Astrocyte (in vitro differentiated cells and primary cell): Measurements from ENCODE around the gene ITGA2B. TPM values are rescaled to one million over a fixed set of nuclear protein-coding genes. Genes with fewer than 3 reads are reported as not detected.
"Not testable (repeated sequence)": the region's sequence is repeated elsewhere in the genome, so short reads cannot be mapped to it uniquely, and the experiment has no call there.

ENCODE experiments used
- DNase-seq: peaks from one replicate; pipeline ENCODE4 v3.0.0-alpha.2; 2010; ENCODE audit warnings: low read depth
- FAIRE-seq: peaks from 2 replicates; lab custom pipeline; 2011; peaks lifted over from hg19 to GRCh38; lab: Jason Lieb, UNC
- H2AFZ ChIP-seq: 2 replicates; pipeline ENCODE4 v1.6.0; 2012; ENCODE audit warnings: low read depth, low read length, inconsistent platforms
- H3K27ac ChIP-seq: 2 replicates; pipeline ENCODE4 v1.5.1; 2011; ENCODE audit warnings: low read depth, low read length, inconsistent platforms
- H3K27me3 ChIP-seq: 2 replicates; pipeline ENCODE4 v1.6.0; 2011; ENCODE audit warnings: low read length, inconsistent platforms; ENCODE audit not compliant: insufficient read depth
- H3K36me3 ChIP-seq: 2 replicates; pipeline ENCODE4 v1.5.1; 2011; ENCODE audit warnings: low read length, inconsistent platforms; ENCODE audit not compliant: insufficient read depth
- H3K4me1 ChIP-seq: 2 replicates; pipeline ENCODE4 v1.5.1; 2011; ENCODE audit warnings: low read length, inconsistent platforms; ENCODE audit not compliant: insufficient read depth
- H3K4me2 ChIP-seq: 2 replicates; pipeline ENCODE4 v1.6.0; 2012; ENCODE audit warnings: low read length, inconsistent platforms
- H3K4me3 ChIP-seq: 2 replicates; pipeline ENCODE4 v1.5.1; 2011; ENCODE audit warnings: low read depth, mild to moderate bottlenecking, low read length, inconsistent platforms; ENCODE audit not compliant: insufficient read depth
- H3K79me2 ChIP-seq: 2 replicates; pipeline ENCODE4 v1.6.0; 2012; ENCODE audit warnings: mild to moderate bottlenecking, low read length, inconsistent platforms; ENCODE audit not compliant: insufficient read depth
- H3K9ac ChIP-seq: 2 replicates; pipeline ENCODE4 v1.6.0; 2012; ENCODE audit warnings: mild to moderate bottlenecking, low read length, inconsistent platforms
- H3K9me3 ChIP-seq: 2 replicates; pipeline ENCODE4 v1.5.1; 2012; ENCODE audit warnings: low read depth, mild to moderate bottlenecking, low read length, inconsistent platforms; ENCODE audit not compliant: insufficient read depth
- H4K20me1 ChIP-seq: 2 replicates; pipeline ENCODE4 v1.6.0; 2012; ENCODE audit warnings: low read length, inconsistent platforms; ENCODE audit not compliant: insufficient read depth
- H3K27ac Mint-ChIP-seq: one replicate; pipeline ENCODE4 v1.8.0; 2021; ENCODE audit warnings: mild to moderate bottlenecking, mixed read lengths; ENCODE audit not compliant: unreplicated experiment
- H3K27me3 Mint-ChIP-seq: one replicate; pipeline ENCODE4 v1.8.0; 2021; ENCODE audit warnings: low read depth, mixed read lengths; ENCODE audit not compliant: unreplicated experiment
- H3K36me3 Mint-ChIP-seq: one replicate; pipeline ENCODE4 v1.8.0; 2021; ENCODE audit warnings: low read depth, mixed read lengths; ENCODE audit not compliant: unreplicated experiment
- H3K4me1 Mint-ChIP-seq: one replicate; pipeline ENCODE4 v1.8.0; 2021; ENCODE audit warnings: low read depth, mixed read lengths; ENCODE audit not compliant: unreplicated experiment
- H3K4me3 Mint-ChIP-seq: one replicate; pipeline ENCODE4 v1.8.0; 2021; ENCODE audit warnings: mild to moderate bottlenecking, moderate library complexity, mixed read lengths; ENCODE audit not compliant: unreplicated experiment
- H3K9me3 Mint-ChIP-seq: one replicate; pipeline ENCODE4 v1.8.0; 2021; ENCODE audit warnings: mild to moderate bottlenecking, mixed read lengths; ENCODE audit not compliant: unreplicated experiment
- CTCF ChIP-seq: IDR thresholded peaks from 2 replicates; pipeline ENCODE4 v1.5.1; 2011; ENCODE audit warnings: low read depth, mild to moderate bottlenecking, inconsistent platforms, low read length, moderate library complexity; ENCODE audit not compliant: insufficient read depth
- EZH2 ChIP-seq: IDR thresholded peaks from 2 replicates; pipeline ENCODE4 v1.6.1; 2012; ENCODE audit warnings: mild to moderate bottlenecking, low read length, inconsistent platforms; ENCODE audit not compliant: insufficient read depth
- total RNA-seq: library from RNA; stranded (reverse); gene quantifications from 2 replicates; pipeline ENCODE4 v1.2.1, GENCODE V29; 2021

The ITGA2B gene
- total RNA-seq, 1 donor from 2014 or later: 0.68 TPM

- no peak overlapping the region for H2AFZ ChIP-seq
- no peaks in the 10 kb centered on the region for H3K9me3 Mint-ChIP-seq
- H3K9ac ChIP-seq: no peak overlapping the region
- no peak overlapping the region for H3K27ac ChIP-seq
- no peaks in the 10 kb centered on the region for H3K36me3 Mint-ChIP-seq
- TF ChIP-seq EZH2 (no peak), CTCF (no peak)
- no peaks in the 10 kb centered on the region for H3K36me3 ChIP-seq
- H3K4me3 ChIP-seq: no peak overlapping the region
- peaks cover 7% of the 10 kb centered on the region for H3K4me1 ChIP-seq
- peaks cover 6% of the 10 kb centered on the region for H4K20me1 ChIP-seq
- no peak overlapping the region for H3K27ac Mint-ChIP-seq
- no peak overlapping the region for H3K4me2 ChIP-seq
- H3K9me3 ChIP-seq: no peaks in the 10 kb centered on the region
- FAIRE-seq (no peak), DNase-seq (no peak)
- H3K27me3 Mint-ChIP-seq: peaks cover 31% of the 10 kb centered on the region
- H3K4me3 Mint-ChIP-seq: no peak overlapping the region
- H3K27me3 ChIP-seq: peaks cover 13% of the 10 kb centered on the region
- no peaks in the 10 kb centered on the region for H3K4me1 Mint-ChIP-seq
- no peaks in the 10 kb centered on the region for H3K79me2 ChIP-seq
Observed at GRCh38 chr17:44367231-44367979, 22.0 kb downstream of the ITGA2B start.

- Histone ChIP-seq H4K20me1 (peaks cover 28% of the 10 kb centered on the region), H3K27me3 (peaks cover 13% of the 10 kb centered on the region), H3K4me1 (peaks cover 18% of the 10 kb centered on the region)
- FAIRE-seq, H3K4me3 Mint-ChIP-seq, H3K27ac Mint-ChIP-seq, DNase-seq, H3K36me3 ChIP-seq, H3K4me3 ChIP-seq, H3K9me3 ChIP-seq, H3K4me2 ChIP-seq, H3K36me3 Mint-ChIP-seq, H3K9ac ChIP-seq, H3K27ac ChIP-seq, H2AFZ ChIP-seq, H3K9me3 Mint-ChIP-seq, H3K79me2 ChIP-seq: not testable (repeated sequence)
- peaks cover 26% of the 10 kb centered on the region for H3K27me3 Mint-ChIP-seq
- peaks cover 15% of the 10 kb centered on the region for H3K4me1 Mint-ChIP-seq
Observed at GRCh38 chr17:44365051-44365450, 24.4 kb downstream of the ITGA2B start.

GRCh38 chr17:44363613-44364159 lies 25.8 kb downstream of the ITGA2B start, which contains the start of gene FAM171A2:
TSS of gene FAM171A2 (minus strand) at chr17:44363853. CDS start at chr17:44363714, 139 bp downstream.
- Histone ChIP-seq H3K9me3 (no peaks in the 10 kb centered on the region), H3K79me2 (peaks cover 6% of the 10 kb centered on the region), H3K9ac (peak within 1 kb of the TSS; percentile 87), H2AFZ (peak within 1 kb of the TSS; percentile 92), H3K36me3 (no peaks in the 10 kb centered on the region), H3K4me3 (peak within 1 kb of the TSS; percentile 70), H3K4me1 (peaks cover 18% of the 10 kb centered on the region), H3K27me3 (peaks cover 13% of the 10 kb centered on the region), H4K20me1 (peaks cover 39% of the 10 kb centered on the region), H3K27ac (peak within 1 kb of the TSS; percentile 3), H3K4me2 (peak within 1 kb of the TSS; percentile 97)
- Mint-ChIP-seq H3K9me3 (no peaks in the 10 kb centered on the region), H3K27ac (peak within 1 kb of the TSS; percentile 53), H3K36me3 (no peaks in the 10 kb centered on the region), H3K4me1 (peaks cover 15% of the 10 kb centered on the region), H3K27me3 (peaks cover 26% of the 10 kb centered on the region), H3K4me3 (peak within 1 kb of the TSS; percentile 85)
- FAIRE-seq: no peak
- TF ChIP-seq EZH2 (no peak), CTCF (peak; percentile 8)
- no peak for DNase-seq
